GM12875 (cell line): ENCODE results near the gene OOSP4B.

Experiments used
- H3K4me3 ChIP-seq: one replicate; pipeline ENCODE4 v1.5.1; 2011; ENCODE audit warnings: low read depth, low read length, control low read depth
- TF ChIP-seq, protein P1 (sequence below): IDR thresholded peaks from 2 replicates; pipeline ENCODE4 v1.5.1; 2011; ENCODE audit warnings: low read depth, mild to moderate bottlenecking, control low read depth, inconsistent platforms, low read length, moderate library complexity, borderline replicate concordance; ENCODE audit not compliant: insufficient read depth

Gene OOSP4B

GRCh38 chr11:60078745-60079144 is 61.8 kb downstream of the OOSP4B start:
- TF ChIP-seq, protein P1, sequence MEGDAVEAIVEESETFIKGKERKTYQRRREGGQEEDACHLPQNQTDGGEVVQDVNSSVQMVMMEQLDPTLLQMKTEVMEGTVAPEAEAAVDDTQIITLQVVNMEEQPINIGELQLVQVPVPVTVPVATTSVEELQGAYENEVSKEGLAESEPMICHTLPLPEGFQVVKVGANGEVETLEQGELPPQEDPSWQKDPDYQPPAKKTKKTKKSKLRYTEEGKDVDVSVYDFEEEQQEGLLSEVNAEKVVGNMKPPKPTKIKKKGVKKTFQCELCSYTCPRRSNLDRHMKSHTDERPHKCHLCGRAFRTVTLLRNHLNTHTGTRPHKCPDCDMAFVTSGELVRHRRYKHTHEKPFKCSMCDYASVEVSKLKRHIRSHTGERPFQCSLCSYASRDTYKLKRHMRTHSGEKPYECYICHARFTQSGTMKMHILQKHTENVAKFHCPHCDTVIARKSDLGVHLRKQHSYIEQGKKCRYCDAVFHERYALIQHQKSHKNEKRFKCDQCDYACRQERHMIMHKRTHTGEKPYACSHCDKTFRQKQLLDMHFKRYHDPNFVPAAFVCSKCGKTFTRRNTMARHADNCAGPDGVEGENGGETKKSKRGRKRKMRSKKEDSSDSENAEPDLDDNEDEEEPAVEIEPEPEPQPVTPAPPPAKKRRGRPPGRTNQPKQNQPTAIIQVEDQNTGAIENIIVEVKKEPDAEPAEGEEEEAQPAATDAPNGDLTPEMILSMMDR, result no peak
- no peak overlapping the region for H3K4me3 ChIP-seq

DNA sequence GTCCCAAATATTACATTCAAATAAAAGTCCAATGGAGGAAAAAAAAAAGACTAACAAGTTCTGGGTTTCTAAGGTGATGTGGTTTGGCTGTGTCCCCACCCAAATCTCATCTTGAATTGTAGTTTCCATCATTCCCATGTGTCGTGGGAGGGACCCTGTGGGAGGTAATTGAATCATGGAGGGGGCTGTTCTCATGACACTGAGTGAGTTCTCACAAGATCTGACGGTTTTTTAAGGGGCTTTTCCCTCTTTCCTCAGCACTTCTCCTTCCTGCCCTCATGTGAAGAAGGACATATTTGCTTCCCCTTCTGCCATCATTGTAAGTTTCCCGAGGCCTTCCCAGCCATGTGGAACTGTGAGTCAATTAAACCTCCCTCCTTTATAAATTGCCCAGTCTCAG is 63.6 kb downstream of the OOSP4B start:
- H3K4me3 ChIP-seq, result no peak overlapping the region
- TF ChIP-seq, protein P1, result no peak
